NCI-H748 (cell line): ENCODE measurements around the gene RGS12.
"Not testable (repeated sequence)": the region's sequence is repeated elsewhere in the genome, so short reads cannot be mapped to it uniquely, and the experiment has no call there.

Experiments used
- DNase-seq: peaks from one replicate; lab custom pipeline; 2025; ENCODE audit not compliant: unreplicated experiment; lab: John Stamatoyannopoulos, UW

The RGS12 gene

DNA sequence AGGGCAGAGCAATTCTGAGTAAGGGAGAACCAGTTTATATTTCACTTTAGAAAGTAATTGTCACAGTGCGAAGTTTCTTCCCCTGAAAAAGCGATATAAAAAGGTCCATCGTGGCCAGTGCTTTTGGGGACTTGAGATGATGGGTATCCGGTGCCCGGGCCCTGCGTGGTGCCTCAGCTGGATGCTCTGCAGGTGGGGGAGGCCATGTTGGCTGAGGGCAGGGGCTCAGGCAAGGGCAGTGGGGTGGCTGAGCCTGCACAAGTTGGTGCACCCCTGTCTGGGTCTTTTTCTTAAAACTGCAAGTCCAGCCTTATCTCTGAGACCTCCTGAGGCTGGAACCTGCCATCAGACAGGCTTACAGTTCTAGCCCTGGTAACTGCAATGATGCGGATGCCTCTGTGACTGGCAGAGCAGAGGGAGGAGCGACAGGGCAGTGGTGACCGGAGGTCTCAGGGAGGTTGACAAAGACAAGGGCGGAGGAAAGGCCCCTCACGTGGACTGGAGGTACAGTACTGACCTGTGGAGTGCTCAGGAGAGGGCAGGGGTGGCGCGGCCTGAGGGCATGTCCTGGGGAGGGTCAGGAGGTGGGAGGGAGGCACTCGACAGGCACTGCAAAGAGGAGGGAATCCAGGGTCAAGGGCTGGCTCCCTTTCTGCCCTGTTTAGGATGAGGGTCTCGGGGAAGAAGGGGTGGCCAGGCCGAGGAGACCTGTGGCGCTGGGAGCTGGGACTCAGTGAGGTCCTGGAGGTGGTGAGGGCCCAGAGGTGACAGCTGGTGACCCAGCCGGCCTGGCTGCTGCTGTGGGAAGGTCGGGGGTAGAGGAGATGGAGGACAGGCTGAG lies 1.8 kb downstream of the RGS12 start:
- no peak for DNase-seq

DNA sequence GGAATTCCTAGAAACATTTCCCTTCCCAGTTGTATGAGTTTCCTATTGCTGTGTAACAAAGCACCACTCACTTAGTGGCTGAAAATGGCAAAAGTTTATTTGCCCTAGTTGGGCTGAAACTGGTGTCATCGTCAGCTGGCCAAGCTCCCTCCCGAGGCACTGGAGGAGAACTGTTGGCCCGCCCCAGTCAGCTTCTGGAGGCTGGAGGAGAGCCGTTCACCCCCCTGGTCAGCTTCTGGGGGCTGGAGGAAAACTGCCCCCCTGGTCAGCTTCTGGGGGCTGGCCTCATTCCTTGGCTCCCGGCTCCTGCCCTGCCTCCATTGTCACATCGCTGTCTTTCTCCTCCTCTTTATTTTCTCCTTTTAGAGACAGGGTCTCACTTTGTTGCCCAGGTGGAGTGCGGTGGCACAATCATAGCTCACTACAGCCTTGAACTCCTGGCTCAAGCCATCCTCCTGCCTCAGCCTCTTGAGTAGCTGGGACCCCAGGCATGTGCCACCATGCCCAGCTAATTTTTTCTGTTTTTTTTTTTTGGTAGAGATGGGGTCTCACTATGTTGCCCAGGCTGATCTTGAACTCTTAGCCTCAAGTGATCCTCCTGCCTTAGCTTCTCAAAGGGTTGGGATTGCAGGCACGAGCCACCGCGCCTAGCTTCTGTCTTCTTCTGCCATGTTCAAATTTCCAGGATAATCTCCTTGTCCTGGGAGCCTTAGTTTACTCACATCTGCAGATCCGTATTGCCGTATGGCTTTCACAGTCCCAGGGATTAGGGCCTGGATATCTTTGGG lies 3.2 kb downstream of the RGS12 start:
- no peak for DNase-seq

DNA sequence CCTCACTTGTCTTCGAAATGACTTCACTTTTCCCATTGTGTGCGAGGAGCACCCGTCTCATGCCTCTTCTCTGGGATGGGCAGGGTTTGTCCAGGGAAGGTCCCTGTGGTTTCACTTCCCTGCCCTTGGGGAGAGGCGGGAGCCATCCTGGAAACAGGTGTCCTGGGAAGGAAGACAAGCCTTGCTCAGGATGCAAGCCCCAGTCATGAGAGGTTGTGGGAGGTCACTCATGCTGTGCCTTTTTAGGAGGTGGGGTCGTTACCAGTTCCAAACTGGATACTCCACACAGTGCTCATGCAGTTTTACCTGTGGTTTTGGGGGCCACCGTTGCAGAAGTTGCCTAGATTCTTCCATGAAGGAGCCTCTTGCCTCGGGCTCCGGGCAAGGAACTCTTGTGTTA lies 3.8 kb downstream of the RGS12 start:
- no peak for DNase-seq

GRCh38 chr4:3297066-3297859 lies 4.4 kb downstream of the RGS12 start:
- DNase-seq, result no peak

- DNase-seq, result no peak
Measured at GRCh38 chr4:3299122-3299975, 6.5 kb downstream of the RGS12 start.

- DNase-seq, result no peak
Measured at GRCh38 chr4:3299976-3300671, 7.3 kb downstream of the RGS12 start.

DNA sequence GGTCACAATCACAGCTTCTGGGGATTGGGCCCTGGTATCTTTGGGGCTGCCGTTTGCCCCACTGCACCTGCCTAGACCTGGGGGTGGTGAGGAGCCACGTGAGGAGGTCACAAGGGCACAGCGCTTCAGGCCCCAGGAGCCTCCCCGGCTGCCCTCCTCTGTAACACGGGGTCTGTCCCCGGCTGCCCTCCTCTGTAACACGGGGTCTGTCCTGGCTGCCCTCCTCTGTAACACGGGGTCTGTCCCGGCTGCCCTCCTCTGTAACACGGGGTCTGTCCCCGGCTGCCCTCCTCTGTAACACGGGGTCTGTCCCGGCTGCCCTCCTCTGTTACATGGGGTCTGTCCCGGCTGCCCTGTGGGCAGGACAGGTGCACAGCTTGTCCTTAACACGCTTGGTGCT lies 8.1 kb downstream of the RGS12 start:
- DNase-seq, result not testable (repeated sequence)

GRCh38 chr4:3301450-3302172 lies 8.8 kb downstream of the RGS12 start:
- no peak for DNase-seq

DNA sequence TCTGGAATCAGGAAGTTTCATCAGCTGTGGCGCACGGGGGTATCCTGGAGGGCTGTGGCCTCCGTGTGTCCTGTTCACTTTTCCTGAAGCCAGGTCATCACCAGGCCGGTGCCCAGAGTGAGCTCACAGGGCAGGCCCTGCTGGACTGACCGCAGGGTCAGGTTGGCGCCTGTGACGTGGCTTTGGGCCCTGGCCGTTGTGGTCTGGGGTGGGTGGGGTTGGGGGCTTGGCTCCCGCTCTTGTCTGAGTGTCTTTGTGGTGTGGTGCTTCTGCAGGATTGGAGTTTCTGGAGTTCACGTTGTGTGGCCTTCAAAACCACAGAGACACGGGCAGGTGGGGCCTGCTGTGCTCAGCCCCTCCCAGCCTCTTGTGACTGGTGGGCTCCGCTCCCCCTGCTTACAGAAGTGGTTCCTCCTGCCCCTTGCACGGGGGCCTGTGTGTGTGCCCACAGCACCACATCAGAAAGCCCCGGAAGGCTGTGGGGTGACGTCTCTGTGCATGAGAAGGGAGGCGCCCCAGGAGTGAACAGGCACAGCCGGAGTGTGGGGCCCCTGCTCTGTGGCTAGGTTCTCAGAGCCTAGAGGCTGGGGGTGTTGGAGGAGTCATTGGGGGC lies 9.5 kb downstream of the RGS12 start:
- DNase-seq, result no peak

- DNase-seq, result no peak
Measured at GRCh38 chr4:3302786-3303564, 10.2 kb downstream of the RGS12 start.

- DNase-seq, result no peak
Measured at GRCh38 chr4:3303565-3303824, 10.7 kb downstream of the RGS12 start.

DNA sequence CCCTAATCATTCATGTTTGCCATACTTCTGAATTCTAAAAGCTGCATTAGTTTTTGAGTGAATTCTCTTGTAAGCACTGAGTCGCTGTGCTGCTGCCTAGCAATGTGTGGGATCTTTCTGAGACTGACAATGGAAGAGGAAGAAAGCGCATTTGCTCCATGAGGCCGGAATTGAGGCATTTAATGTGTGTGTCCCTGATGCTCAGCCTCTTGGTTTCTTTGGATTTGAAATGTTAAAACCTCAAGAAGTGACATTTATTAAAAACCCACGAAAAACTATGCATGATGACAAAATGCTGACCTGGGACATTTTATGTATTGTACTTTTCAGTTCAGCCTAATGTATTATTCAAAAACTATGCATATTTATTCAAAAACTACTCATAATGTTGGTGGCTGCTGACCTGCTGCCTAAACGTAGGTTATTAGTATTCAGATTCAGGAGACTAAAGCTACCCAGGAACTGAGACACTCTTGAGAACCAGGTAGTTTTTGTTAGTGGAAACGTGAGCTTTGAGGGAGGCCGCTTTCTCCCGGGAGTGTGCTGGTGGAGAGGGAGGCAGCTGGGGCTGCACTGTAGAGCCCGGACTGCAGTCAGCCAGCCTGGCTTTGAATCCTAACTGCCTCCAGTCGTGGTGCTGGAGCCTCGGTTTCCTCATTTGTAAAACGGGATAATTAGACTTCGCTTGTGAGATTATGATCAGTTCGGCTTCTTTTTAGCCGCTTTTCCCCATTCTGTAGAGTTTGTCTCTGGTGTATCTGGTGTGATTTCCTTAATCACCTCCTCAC lies 11.3 kb downstream of the RGS12 start:
- DNase-seq, result no peak

GRCh38 chr4:3304831-3305609 lies 12.2 kb downstream of the RGS12 start:
- no peak for DNase-seq

- no peak for DNase-seq
Measured at GRCh38 chr4:3305610-3306371, 13.0 kb downstream of the RGS12 start.

GRCh38 chr4:3306450-3306849 lies 13.6 kb downstream of the RGS12 start:
- no peak for DNase-seq

DNA sequence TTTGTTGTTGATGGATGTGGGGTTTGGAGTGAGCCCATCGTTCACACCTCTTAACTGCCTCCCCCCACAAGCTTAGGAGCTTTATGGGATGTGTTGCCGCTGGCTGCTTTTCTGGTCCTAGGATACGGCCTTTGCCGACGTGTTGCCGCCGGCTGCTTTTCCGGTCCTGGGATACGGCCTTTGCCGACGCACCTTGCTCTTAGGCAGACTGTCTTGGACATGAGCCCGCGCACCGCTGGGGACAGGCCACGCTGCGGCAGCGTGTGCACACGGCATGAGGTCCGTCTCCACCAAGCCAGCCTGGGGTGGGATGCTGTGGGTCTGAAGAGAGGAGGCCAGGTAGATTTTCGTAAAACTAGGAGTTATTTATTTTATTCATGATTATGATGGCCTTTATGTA lies 14.2 kb downstream of the RGS12 start:
- no peak for DNase-seq
